Measurements from ENCODE around the gene GPC4. TPM values are rescaled to one million over a fixed set of nuclear protein-coding genes. Genes with fewer than 3 reads are reported as not detected.

GPC4 gene
- total RNA-seq, 1 donor from 2014 or later: not detected

DNA sequence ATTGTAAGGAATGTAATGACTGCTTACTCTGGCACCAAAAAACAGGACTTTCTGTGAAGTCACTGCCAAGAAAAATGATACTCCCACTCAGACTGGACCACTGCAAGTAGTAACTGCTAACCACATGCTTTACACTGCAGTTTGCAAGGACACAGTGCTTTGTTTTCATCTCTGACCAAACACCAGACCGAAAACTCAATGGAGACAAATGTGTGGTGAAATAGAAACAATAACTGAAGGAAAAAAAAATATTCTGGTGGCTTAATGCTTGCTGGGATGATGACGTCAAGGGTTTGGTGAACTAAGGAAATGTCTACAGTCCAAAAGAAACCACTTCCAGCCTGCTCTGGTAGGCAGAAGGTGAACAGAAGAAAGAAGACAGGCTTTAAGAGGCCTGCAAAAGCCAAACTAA is 13.2 kb downstream of the GPC4 start:
- Mint-ChIP-seq H3K36me3 (ENCODE audit: low read depth) (no peaks in the 10 kb centered on the region), H3K4me1 (ENCODE audit: low read depth) (peaks cover 7% of the 10 kb centered on the region), H3K27me3 (ENCODE audit: insufficient read depth) (no peaks in the 10 kb centered on the region), H3K9me3 (no peaks in the 10 kb centered on the region), H3K27ac (no peak overlapping the region), H3K4me3 (no peak overlapping the region)
- intact Hi-C loops (cut with micrococcal nuclease): no loop called here
- DNase-seq (ENCODE audit: low spot score): no peak

DNA sequence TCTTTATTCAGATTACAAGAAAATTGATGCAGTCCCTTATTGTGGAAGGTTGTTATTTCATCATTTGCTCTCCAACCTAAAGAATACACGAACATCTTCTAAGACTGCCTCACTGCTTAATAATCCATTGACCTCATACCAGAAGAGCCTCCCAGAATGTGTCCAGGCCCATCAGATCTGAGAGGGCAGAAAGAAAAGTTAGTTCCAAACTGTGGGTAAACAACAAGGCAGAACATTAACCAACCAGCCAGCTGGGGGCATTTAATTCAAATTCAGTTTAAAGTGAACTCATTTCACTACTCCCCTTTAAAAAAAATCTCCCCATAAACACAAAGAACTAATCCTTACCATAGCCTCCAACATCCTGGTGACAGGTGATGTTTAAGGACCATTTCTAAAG is 13.8 kb downstream of the GPC4 start:
- intact Hi-C loops (cut with micrococcal nuclease): no loop called here
- H3K9me3 Mint-ChIP-seq: no peaks in the 10 kb centered on the region
- no peaks in the 10 kb centered on the region for H3K27me3 Mint-ChIP-seq (ENCODE audit: insufficient read depth)
- H3K4me3 Mint-ChIP-seq: no peak overlapping the region
- H3K36me3 Mint-ChIP-seq (ENCODE audit: low read depth): no peaks in the 10 kb centered on the region
- H3K4me1 Mint-ChIP-seq (ENCODE audit: low read depth): peaks cover 7% of the 10 kb centered on the region
- H3K27ac Mint-ChIP-seq: no peak overlapping the region
- no peak for DNase-seq (ENCODE audit: low spot score)

- H3K36me3 Mint-ChIP-seq (ENCODE audit: low read depth): no peaks in the 10 kb centered on the region
- H3K9me3 Mint-ChIP-seq: no peaks in the 10 kb centered on the region
- intact Hi-C loops (cut with micrococcal nuclease): no loop called here
- DNase-seq (ENCODE audit: low spot score): no peak
- no peak overlapping the region for H3K4me3 Mint-ChIP-seq
- H3K27ac Mint-ChIP-seq: no peak overlapping the region
- H3K4me1 Mint-ChIP-seq (ENCODE audit: low read depth): peaks cover 7% of the 10 kb centered on the region
- H3K27me3 Mint-ChIP-seq (ENCODE audit: insufficient read depth): no peaks in the 10 kb centered on the region
Observed at GRCh38 chrX:133399411-133399810, 15.9 kb downstream of the GPC4 start.

DNA sequence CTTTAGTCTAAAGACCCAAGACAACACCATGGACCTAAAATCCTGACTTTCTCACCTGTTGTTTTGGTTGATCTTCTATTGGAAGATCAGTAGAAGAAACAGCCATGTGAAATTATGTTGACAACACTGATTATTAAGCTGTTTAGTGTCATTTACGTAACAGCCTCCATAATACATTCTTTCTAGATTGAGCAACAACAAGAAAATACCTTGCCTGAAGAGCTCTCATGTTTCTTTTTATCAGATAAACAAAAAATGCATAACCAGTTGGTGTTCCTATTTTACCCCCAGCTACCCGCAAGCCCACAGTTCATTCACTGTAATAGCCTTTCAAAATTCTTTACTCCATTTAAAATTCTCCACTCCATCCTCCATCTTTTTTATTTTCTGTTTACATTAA is 20.5 kb downstream of the GPC4 start:
- Mint-ChIP-seq H3K4me1 (ENCODE audit: low read depth) (no peaks in the 10 kb centered on the region), H3K27me3 (ENCODE audit: insufficient read depth) (no peaks in the 10 kb centered on the region), H3K4me3 (no peak overlapping the region), H3K36me3 (ENCODE audit: low read depth) (no peaks in the 10 kb centered on the region), H3K27ac (no peak overlapping the region), H3K9me3 (no peaks in the 10 kb centered on the region)
- DNase-seq (ENCODE audit: low spot score): no peak
- intact Hi-C loops (cut with micrococcal nuclease): no loop called here

- intact Hi-C loops (cut with micrococcal nuclease): no loop called here
- H3K27me3 Mint-ChIP-seq (ENCODE audit: insufficient read depth): no peaks in the 10 kb centered on the region
- no peak overlapping the region for H3K4me3 Mint-ChIP-seq
- H3K4me1 Mint-ChIP-seq (ENCODE audit: low read depth): no peaks in the 10 kb centered on the region
- DNase-seq (ENCODE audit: low spot score): no peak
- H3K27ac Mint-ChIP-seq: no peak overlapping the region
- H3K9me3 Mint-ChIP-seq: no peaks in the 10 kb centered on the region
- H3K36me3 Mint-ChIP-seq (ENCODE audit: low read depth): no peaks in the 10 kb centered on the region
Observed at GRCh38 chrX:133392671-133393070, 22.6 kb downstream of the GPC4 start.

DNA sequence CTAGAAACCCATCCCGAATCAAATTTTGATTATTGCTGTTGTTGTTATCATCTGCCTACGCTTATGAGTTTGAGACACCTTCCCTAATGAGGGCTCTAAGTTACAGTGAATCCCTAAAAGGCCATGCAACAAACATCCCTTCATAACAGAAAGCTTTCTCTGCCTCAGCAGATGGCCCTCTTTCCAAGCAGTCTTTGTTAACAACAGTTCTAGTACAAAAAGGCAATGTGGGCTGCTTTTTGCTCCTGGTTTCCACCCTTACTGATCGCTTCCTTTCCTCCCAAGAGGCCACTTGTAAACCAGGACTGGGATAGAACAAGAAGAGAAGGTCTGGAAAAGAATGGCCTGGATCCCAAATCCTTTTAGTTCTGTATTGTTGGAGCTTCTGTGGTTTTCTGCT is 24.2 kb downstream of the GPC4 start:
- H3K4me3 Mint-ChIP-seq: no peak overlapping the region
- no peak overlapping the region for H3K27ac Mint-ChIP-seq
- DNase-seq (ENCODE audit: low spot score): no peak
- H3K27me3 Mint-ChIP-seq (ENCODE audit: insufficient read depth): no peaks in the 10 kb centered on the region
- no peaks in the 10 kb centered on the region for H3K9me3 Mint-ChIP-seq
- intact Hi-C loops (cut with micrococcal nuclease): no loop called here
- H3K36me3 Mint-ChIP-seq (ENCODE audit: low read depth): no peaks in the 10 kb centered on the region
- no peaks in the 10 kb centered on the region for H3K4me1 Mint-ChIP-seq (ENCODE audit: low read depth)

- no peak overlapping the region for H3K4me3 Mint-ChIP-seq
- no peak for DNase-seq (ENCODE audit: low spot score)
- H3K27me3 Mint-ChIP-seq (ENCODE audit: insufficient read depth): no peaks in the 10 kb centered on the region
- intact Hi-C loops (cut with micrococcal nuclease): no loop called here
- H3K9me3 Mint-ChIP-seq: no peaks in the 10 kb centered on the region
- H3K4me1 Mint-ChIP-seq (ENCODE audit: low read depth): no peaks in the 10 kb centered on the region
- no peak overlapping the region for H3K27ac Mint-ChIP-seq
- no peaks in the 10 kb centered on the region for H3K36me3 Mint-ChIP-seq (ENCODE audit: low read depth)
Observed at GRCh38 chrX:133390676-133391075, 24.6 kb downstream of the GPC4 start.

DNA sequence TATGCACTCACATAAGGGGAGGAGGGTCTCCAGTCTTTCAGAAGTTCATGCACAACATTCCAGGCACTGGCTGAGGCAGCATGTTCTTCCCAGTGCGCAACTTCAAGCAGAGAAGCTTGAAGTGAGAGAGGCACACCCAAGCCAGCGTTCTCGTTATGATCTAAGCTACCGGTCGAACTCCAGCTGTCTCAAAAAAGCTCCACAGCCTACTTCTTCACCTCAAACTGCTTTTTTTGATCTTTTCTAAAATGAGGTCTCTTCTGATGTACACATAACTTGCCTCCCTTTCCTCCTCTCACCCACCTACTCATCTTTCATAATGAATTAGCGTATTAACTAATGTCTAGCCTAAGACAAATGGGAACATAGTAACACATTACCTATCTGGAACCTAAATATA is 25.3 kb downstream of the GPC4 start:
- H3K4me1 Mint-ChIP-seq (ENCODE audit: low read depth): no peaks in the 10 kb centered on the region
- H3K4me3 Mint-ChIP-seq: no peak overlapping the region
- H3K36me3 Mint-ChIP-seq (ENCODE audit: low read depth): no peaks in the 10 kb centered on the region
- H3K27me3 Mint-ChIP-seq (ENCODE audit: insufficient read depth): no peaks in the 10 kb centered on the region
- no peaks in the 10 kb centered on the region for H3K9me3 Mint-ChIP-seq
- no peak overlapping the region for H3K27ac Mint-ChIP-seq
- DNase-seq (ENCODE audit: low spot score): no peak
- intact Hi-C loops (cut with micrococcal nuclease): no loop called here

DNA sequence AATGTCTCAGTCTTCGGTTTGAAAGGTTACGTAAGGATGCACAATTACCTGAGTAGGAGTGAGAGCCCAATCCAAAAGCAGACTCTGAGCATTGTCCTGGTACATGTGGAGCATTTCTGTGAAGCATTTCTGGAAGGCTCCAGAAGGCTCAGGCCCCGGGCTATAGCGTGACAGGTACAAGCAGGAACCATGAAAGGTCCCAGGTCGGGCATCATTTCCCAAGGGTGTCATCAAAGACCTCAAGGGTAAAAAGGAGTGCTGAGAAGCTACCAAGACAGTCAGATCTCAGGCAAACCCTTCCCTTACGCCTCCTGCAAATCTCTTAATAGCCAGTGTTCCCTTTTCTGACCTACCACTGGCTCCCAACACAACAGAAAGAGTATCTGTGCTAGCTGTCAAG is 30.8 kb downstream of the GPC4 start:
- Mint-ChIP-seq H3K4me3 (no peak overlapping the region), H3K9me3 (no peaks in the 10 kb centered on the region), H3K27me3 (ENCODE audit: insufficient read depth) (peaks cover 2% of the 10 kb centered on the region), H3K27ac (no peak overlapping the region), H3K36me3 (ENCODE audit: low read depth) (no peaks in the 10 kb centered on the region), H3K4me1 (ENCODE audit: low read depth) (no peaks in the 10 kb centered on the region)
- no peak for DNase-seq (ENCODE audit: low spot score)
- intact Hi-C loops (cut with micrococcal nuclease): no loop called here

DNA sequence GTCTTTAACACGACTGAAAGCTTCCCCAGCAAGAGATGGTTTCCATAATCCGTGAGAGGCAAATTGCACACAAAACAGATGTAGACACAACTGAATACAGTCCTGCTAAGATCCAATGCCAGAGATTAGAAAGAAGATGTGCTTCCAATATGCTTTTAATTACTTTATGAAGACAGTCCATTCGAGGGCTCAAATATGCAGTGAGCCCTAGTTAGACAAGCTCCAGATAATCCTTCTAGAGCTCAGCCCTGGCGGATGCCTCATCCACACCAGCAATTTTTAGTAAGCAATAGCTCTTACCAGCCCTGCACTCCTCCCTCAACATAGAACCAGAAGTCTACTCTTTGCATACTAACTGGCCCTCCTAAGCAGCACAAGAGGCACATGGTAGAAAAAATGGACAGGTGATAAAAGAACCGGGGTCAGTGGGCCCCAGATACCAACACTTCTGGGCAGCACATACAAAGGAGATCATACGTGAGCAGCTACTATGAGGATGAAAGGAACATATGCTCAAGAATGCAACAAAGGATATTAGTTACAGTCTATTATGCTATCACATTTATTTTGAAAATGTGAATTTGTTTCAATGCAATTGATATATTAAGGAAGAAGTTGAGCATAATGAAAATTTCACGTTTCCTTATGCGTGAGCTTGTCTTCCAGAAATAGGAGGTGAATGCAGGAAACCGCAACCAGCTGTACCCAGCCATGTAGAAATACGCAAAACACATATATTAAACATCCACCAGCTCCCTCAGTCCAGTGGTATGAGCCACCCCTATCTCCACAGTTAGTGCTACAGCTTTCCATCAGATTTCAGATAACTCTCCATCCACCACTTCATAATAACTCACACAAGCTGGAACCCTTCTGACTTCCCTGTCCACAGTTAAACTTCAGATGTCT is 34.3 kb downstream of the GPC4 start:
- H3K4me1 Mint-ChIP-seq (ENCODE audit: low read depth): no peaks in the 10 kb centered on the region
- H3K4me3 Mint-ChIP-seq: no peak overlapping the region
- intact Hi-C loops (cut with micrococcal nuclease): no loop called here
- H3K27me3 Mint-ChIP-seq (ENCODE audit: insufficient read depth): peaks cover 5% of the 10 kb centered on the region
- DNase-seq (ENCODE audit: low spot score): no peak
- H3K27ac Mint-ChIP-seq: no peak overlapping the region
- H3K36me3 Mint-ChIP-seq (ENCODE audit: low read depth): no peaks in the 10 kb centered on the region
- H3K9me3 Mint-ChIP-seq: no peaks in the 10 kb centered on the region

DNA sequence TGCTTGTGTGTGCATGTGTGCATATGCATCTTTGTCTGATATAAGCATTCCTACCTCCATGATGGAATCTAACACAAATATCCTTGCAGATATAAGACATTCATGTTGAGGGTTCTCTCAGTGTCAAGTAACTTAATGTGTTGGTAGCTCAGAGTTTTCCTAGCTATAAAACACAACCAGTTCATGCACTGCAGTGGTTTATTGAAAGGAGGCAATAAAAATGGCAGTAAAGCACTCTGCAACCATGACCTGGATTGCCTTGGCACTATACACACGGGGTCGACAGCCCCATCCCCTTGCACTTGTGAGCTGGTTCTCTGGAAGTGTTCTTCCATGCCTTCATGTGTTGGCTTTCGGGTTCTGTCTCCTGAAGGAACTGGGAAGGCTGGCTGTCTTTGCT is 38.9 kb downstream of the GPC4 start:
- Mint-ChIP-seq H3K4me3 (no peak overlapping the region), H3K4me1 (ENCODE audit: low read depth) (no peaks in the 10 kb centered on the region), H3K27me3 (ENCODE audit: insufficient read depth) (peaks cover 9% of the 10 kb centered on the region), H3K27ac (no peak overlapping the region), H3K36me3 (ENCODE audit: low read depth) (no peaks in the 10 kb centered on the region), H3K9me3 (no peaks in the 10 kb centered on the region)
- no peak for DNase-seq (ENCODE audit: low spot score)
- intact Hi-C loops (cut with micrococcal nuclease): no loop called here

DNA sequence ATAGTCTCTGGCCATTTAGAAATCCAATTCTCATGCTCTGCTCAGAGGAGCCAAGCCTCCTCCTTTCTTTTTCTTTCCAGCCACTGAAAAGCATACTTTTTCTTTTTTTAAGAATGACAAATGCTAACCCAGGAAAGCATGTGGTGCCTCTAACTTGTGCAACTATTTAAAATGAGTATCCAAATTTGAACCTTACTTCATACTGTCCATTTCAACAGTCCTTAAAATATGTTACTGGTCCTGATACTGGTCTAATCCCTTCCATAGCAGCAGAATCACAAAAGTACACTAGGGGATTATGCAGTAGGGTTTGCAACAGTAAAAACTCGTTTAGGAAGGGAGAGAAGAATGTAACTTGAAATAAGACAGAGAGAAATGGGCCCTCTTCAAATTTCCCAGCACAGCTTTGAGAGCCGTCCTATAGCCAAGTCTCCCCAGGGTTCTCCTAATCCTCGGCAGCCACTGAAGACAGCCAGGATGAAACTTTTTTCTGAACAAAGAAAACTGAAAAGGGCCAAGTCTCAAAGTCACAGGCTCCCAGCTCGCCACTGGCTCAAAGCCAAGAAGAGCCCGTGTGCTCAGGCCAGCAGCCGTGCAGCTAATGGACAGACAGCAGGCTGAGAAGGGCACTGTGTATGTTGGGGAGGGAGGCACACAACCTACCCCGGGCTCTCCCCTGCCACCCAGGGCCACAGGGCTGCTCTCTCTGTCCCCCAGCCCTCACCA is 39.5 kb downstream of the GPC4 start:
- H3K4me1 Mint-ChIP-seq (ENCODE audit: low read depth): no peaks in the 10 kb centered on the region
- intact Hi-C loops (cut with micrococcal nuclease): no loop called here
- H3K27me3 Mint-ChIP-seq (ENCODE audit: insufficient read depth): peaks cover 9% of the 10 kb centered on the region
- H3K36me3 Mint-ChIP-seq (ENCODE audit: low read depth): no peaks in the 10 kb centered on the region
- no peak for DNase-seq (ENCODE audit: low spot score)
- no peak overlapping the region for H3K27ac Mint-ChIP-seq
- H3K4me3 Mint-ChIP-seq: no peak overlapping the region
- no peaks in the 10 kb centered on the region for H3K9me3 Mint-ChIP-seq

GRCh38 chrX:133374874-133375387 is 40.4 kb downstream of the GPC4 start:
- Mint-ChIP-seq H3K4me1 (ENCODE audit: low read depth) (no peaks in the 10 kb centered on the region), H3K9me3 (no peaks in the 10 kb centered on the region), H3K36me3 (ENCODE audit: low read depth) (no peaks in the 10 kb centered on the region), H3K4me3 (no peak overlapping the region), H3K27me3 (ENCODE audit: insufficient read depth) (peaks cover 9% of the 10 kb centered on the region), H3K27ac (no peak overlapping the region)
- DNase-seq (ENCODE audit: low spot score): no peak
- intact Hi-C loops (cut with micrococcal nuclease): no loop called here

Data from activated T-helper 1 cell treated with anti-CD3 and anti-CD28 coated beads, Interleukin-12 subunit alpha, Interleukin-12 subunit beta, Interleukin-2, Interleukin-4 antibody, amounts not matched to agents 30 ng/mL and 10 ng/mL and 1 ng/mL, durations not matched to agents 14 hours and 24 hours and 36 hours (primary cell).